ENCODE data around the gene ATP10A. TPM values are rescaled to one million over a fixed set of nuclear protein-coding genes. Genes with fewer than 3 reads are reported as not detected.

The ATP10A gene
- total and polyA plus RNA-seq, 8 donors = 1.5 to 15.2 (median 3.2) TPM

GRCh38 chr15:25803541-25803940 is 59.6 kb downstream of the ATP10A start:
- TF ChIP-seq CTCF (IDR thresholded peaks at IDR 0.05) (no peak), EP300 (IDR thresholded peaks at IDR 0.05) (no peak), POLR2A (IDR thresholded peaks at IDR 0.05) (no peak), POLR2AphosphoS5 (IDR thresholded peaks at IDR 0.05) (no peak)
- WGBS, 5 donors = 87 to 96% (median 91%) methylated on average over 7 to 10 of the region's 10 CpGs
- no peak for DNase-seq
- Histone ChIP-seq H3K4me1 (peaks cover 0 to 4% (median 1%) of the 10 kb centered on the region in 4 donors), H3K27me3 (no peaks in the 10 kb centered on the region), H3K9me3 (no peaks in the 10 kb centered on the region), H3K4me3 (no peak overlapping the region), H3K36me3 (no peaks in the 10 kb centered on the region), H3K27ac (no peak overlapping the region)
- intact Hi-C loops (cut with DNase I; ENCODE audit: low total_unique reads) = no loop called here

GRCh38 chr15:25803036-25803435 is 60.1 kb downstream of the ATP10A start:
- intact Hi-C loops (cut with DNase I; ENCODE audit: low total_unique reads) = no loop called here
- WGBS, 5 donors = 90 to 95% (median 94%) methylated on average over 11 of the region's 11 CpGs
- TF ChIP-seq CTCF (IDR thresholded peaks at IDR 0.05) (no peak), POLR2A (IDR thresholded peaks at IDR 0.05) (no peak), POLR2AphosphoS5 (IDR thresholded peaks at IDR 0.05) (no peak), EP300 (IDR thresholded peaks at IDR 0.05) (no peak)
- Histone ChIP-seq H3K27ac (no peak overlapping the region), H3K4me1 (peaks cover 0 to 9% (median 5%) of the 10 kb centered on the region in 4 donors), H3K36me3 (no peaks in the 10 kb centered on the region), H3K27me3 (no peaks in the 10 kb centered on the region), H3K4me3 (no peak overlapping the region), H3K9me3 (no peaks in the 10 kb centered on the region)
- no peak for DNase-seq

- no peaks in the 10 kb centered on the region for H3K27me3 ChIP-seq
- no peaks in the 10 kb centered on the region for H3K36me3 ChIP-seq
- intact Hi-C loops (cut with DNase I; ENCODE audit: low total_unique reads) = no loop called here
- H3K4me3 ChIP-seq = no peak overlapping the region
- H3K4me1 ChIP-seq = peaks cover 3 to 14% (median 11%) of the 10 kb centered on the region in 4 donors
- no peak for TF ChIP-seq EP300 (IDR thresholded peaks at IDR 0.05)
- no peak for TF ChIP-seq CTCF (IDR thresholded peaks at IDR 0.05)
- no peak for TF ChIP-seq POLR2AphosphoS5 (IDR thresholded peaks at IDR 0.05)
- no peak for TF ChIP-seq POLR2A (IDR thresholded peaks at IDR 0.05)
- no peaks in the 10 kb centered on the region for H3K9me3 ChIP-seq
- no peak for DNase-seq
- H3K27ac ChIP-seq = no peak overlapping the region
- WGBS, 5 donors = 83 to 87% (median 84%) methylated on average over 16 of the region's 16 CpGs
Observed at GRCh38 chr15:25802285-25802830, 60.8 kb downstream of the ATP10A start.

- no peak for TF ChIP-seq POLR2AphosphoS5 (IDR thresholded peaks at IDR 0.05)
- no peak for TF ChIP-seq POLR2A (IDR thresholded peaks at IDR 0.05)
- TF ChIP-seq CTCF (IDR thresholded peaks at IDR 0.05) = no peak
- TF ChIP-seq EP300 (IDR thresholded peaks at IDR 0.05) = no peak
- H3K27ac ChIP-seq = no peak overlapping the region
- H3K4me3 ChIP-seq = no peak overlapping the region
- no peaks in the 10 kb centered on the region for H3K27me3 ChIP-seq
- intact Hi-C loops (cut with DNase I; ENCODE audit: low total_unique reads) = no loop called here
- peaks cover 5 to 20% (median 15%) of the 10 kb centered on the region in 4 donors for H3K4me1 ChIP-seq
- DNase-seq = no peak
- 78 to 83% (median 78%) methylated on average over 22 to 24 of the region's 24 CpGs for WGBS, 5 donors
- H3K9me3 ChIP-seq = no peaks in the 10 kb centered on the region
- no peaks in the 10 kb centered on the region for H3K36me3 ChIP-seq
Observed at GRCh38 chr15:25801586-25802284, 61.4 kb downstream of the ATP10A start.

All from stomach (tissue), 9 donors.